ENCODE data around the gene DCDC1. TPM values are rescaled to one million over a fixed set of nuclear protein-coding genes. Genes with fewer than 3 reads are reported as not detected.

DCDC1 gene
- total RNA-seq, 1 donor from 2014 or later, result 0.93 TPM

DNA sequence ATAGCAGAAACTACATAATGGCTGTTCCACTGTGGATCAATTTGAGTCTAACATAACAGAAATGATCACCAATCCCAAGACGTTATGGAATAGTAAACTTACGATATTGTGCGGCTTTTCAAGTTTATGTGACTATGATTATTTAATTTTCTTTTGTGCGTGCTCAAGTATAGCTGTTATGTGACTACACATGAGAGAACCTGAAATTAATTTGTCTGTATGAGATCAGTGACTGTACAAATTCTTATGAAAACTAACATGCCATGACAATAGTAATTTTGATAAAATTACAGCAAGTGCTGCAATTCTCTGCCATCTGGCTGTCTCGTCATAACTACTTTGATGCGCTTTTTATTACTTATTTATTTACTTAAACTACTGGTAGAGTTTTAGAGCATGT is 343.2 kb downstream of the DCDC1 start:
- TF ChIP-seq, protein P1, sequence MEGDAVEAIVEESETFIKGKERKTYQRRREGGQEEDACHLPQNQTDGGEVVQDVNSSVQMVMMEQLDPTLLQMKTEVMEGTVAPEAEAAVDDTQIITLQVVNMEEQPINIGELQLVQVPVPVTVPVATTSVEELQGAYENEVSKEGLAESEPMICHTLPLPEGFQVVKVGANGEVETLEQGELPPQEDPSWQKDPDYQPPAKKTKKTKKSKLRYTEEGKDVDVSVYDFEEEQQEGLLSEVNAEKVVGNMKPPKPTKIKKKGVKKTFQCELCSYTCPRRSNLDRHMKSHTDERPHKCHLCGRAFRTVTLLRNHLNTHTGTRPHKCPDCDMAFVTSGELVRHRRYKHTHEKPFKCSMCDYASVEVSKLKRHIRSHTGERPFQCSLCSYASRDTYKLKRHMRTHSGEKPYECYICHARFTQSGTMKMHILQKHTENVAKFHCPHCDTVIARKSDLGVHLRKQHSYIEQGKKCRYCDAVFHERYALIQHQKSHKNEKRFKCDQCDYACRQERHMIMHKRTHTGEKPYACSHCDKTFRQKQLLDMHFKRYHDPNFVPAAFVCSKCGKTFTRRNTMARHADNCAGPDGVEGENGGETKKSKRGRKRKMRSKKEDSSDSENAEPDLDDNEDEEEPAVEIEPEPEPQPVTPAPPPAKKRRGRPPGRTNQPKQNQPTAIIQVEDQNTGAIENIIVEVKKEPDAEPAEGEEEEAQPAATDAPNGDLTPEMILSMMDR (IDR thresholded peaks at IDR 0.05), result no peak
- intact Hi-C loops (cut with DNase I), result no loop called here
- no peak overlapping the region for H3K4me3 ChIP-seq
- H3K27ac ChIP-seq, result no peak overlapping the region
- H3K4me1 ChIP-seq, result no peaks in the 10 kb centered on the region
- ATAC-seq (no peak), DNase-seq (no peak)
- H3K27me3 ChIP-seq, result no peaks in the 10 kb centered on the region
- no peaks in the 10 kb centered on the region for H3K36me3 ChIP-seq
- H3K9me3 ChIP-seq, result no peaks in the 10 kb centered on the region

DNA sequence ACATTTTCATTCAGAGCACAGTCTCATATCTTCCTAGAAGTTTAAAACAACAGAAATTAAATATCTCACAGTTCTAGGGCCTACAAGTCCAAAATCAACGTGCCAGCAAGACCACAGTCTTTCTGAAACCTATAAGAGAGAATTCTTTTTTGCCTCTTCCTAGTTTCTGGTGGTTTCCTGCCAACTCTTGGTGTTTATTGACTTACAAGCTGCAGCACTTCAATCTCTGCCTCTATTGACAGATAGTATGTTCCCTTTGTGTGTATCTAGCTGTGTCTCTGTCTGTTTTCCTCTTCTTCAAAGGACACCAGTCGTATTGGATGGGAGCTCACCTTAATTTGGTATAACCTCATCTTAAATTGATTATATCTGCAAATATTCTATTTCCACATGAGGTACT is 347.5 kb downstream of the DCDC1 start:
- DNase-seq (no peak), ATAC-seq (no peak)
- Histone ChIP-seq H3K4me3 (no peak overlapping the region), H3K27ac (no peak overlapping the region), H3K9me3 (no peaks in the 10 kb centered on the region), H3K27me3 (no peaks in the 10 kb centered on the region), H3K36me3 (no peaks in the 10 kb centered on the region), H3K4me1 (no peaks in the 10 kb centered on the region)
- TF ChIP-seq, protein P1 (IDR thresholded peaks at IDR 0.05), result no peak
- intact Hi-C loops (cut with DNase I), result no loop called here

DNA sequence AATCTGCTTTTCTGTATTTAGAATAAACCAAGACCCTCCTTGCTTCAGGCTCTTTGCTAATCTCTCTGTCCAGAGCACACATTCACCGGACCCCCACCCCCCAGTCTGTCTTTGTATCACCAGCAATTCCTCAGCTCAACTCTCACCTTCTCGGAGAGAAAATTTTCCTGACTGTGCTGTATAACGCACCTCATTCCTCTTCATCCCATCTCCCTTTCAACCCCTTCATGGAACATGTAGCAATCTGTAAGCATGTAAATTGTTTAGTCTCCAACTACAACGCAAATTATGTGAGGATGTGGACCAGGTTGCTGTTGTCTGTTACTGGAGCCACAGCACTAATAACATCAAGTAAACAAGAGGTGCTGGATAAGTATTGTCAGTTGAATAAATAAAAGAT is 349.8 kb downstream of the DCDC1 start:
- no peaks in the 10 kb centered on the region for H3K4me1 ChIP-seq
- intact Hi-C loops (cut with DNase I), result no loop called here
- TF ChIP-seq, protein P1 (IDR thresholded peaks at IDR 0.05), result no peak

DNA sequence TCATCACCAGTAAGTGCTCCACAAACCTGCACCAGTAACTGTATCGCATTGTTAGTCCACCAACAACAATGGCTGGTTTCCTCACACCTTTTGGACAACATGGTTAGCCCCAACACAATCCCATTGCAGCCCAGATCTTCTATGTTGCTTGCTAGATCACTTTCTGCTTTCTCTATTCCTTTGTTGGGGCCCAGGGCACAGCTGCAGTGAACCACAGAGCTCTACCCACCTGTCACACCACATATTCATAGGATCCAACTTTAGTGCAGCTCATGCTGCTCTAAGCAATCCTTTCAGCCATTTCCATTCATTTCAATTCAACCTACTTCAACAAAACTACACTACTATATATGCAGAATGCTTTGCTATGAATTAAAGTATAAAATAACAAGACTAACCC is 364.3 kb downstream of the DCDC1 start:
- H3K4me3 ChIP-seq, result no peak overlapping the region
- no peak overlapping the region for H3K27ac ChIP-seq
- DNase-seq (no peak), ATAC-seq (no peak)
- TF ChIP-seq, protein P1 (IDR thresholded peaks at IDR 0.05), result no peak
- no peaks in the 10 kb centered on the region for H3K4me1 ChIP-seq
- H3K9me3 ChIP-seq, result no peaks in the 10 kb centered on the region
- H3K36me3 ChIP-seq, result no peaks in the 10 kb centered on the region
- intact Hi-C loops (cut with DNase I), result no loop called here
- H3K27me3 ChIP-seq, result no peaks in the 10 kb centered on the region

More for the DNA sequence above, 349.8 kb downstream of the DCDC1 start:
- no peak for DNase-seq
- H3K36me3 ChIP-seq, result no peaks in the 10 kb centered on the region
- no peak overlapping the region for H3K4me3 ChIP-seq
- H3K9me3 ChIP-seq, result no peaks in the 10 kb centered on the region
- no peak for ATAC-seq
- H3K27ac ChIP-seq, result no peak overlapping the region
- H3K27me3 ChIP-seq, result no peaks in the 10 kb centered on the region

DNA sequence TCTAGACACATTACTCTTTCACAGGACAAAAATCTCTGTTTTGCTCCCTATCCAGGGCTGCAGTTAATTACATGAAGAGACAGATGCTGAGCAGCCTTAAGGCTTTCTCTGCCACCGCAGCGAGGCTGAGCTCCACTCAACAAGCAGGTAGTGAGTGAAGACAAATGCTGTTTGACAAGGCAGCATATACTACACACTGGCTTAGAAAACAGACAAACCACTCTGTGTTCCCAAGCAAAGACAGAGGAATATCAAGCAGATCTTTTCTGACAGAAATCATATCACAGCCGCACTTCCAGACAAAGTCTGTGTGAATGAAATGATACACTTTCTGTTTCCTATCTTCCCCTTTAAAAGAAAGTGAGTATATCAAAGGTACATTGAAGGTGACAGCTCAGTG is 368.1 kb downstream of the DCDC1 start:
- no peak for DNase-seq
- H3K4me1 ChIP-seq, result no peaks in the 10 kb centered on the region
- H3K36me3 ChIP-seq, result no peaks in the 10 kb centered on the region
- no peak for ATAC-seq
- H3K4me3 ChIP-seq, result no peak overlapping the region
- H3K9me3 ChIP-seq, result no peaks in the 10 kb centered on the region
- H3K27ac ChIP-seq, result no peak overlapping the region
- intact Hi-C loops (cut with DNase I), result no loop called here
- H3K27me3 ChIP-seq, result no peaks in the 10 kb centered on the region
- TF ChIP-seq, protein P1 (IDR thresholded peaks at IDR 0.05), result no peak

DNA sequence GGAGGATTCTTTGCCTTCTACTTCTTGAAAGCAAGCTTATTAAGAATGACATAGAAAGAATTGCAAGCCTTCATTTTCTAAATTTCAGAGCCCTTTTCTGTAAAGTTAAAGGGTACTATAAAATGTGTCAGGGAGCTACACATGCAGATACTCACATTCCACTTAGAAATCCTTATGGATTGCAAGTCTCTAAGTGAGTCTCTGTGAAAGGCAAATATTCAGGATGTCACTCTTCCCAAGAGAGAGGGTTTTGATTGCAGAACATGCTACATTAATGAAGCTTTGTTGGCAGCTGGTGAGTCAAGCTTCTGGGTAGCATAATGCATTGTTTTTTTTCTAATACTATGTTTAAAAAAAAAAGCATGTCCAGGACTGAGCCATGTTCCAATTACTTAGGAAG is 369.2 kb downstream of the DCDC1 start:
- intact Hi-C loops (cut with DNase I), result no loop called here
- H3K27me3 ChIP-seq, result no peaks in the 10 kb centered on the region
- H3K27ac ChIP-seq, result no peak overlapping the region
- DNase-seq (no peak), ATAC-seq (no peak)
- no peaks in the 10 kb centered on the region for H3K36me3 ChIP-seq
- TF ChIP-seq, protein P1 (IDR thresholded peaks at IDR 0.05), result no peak
- H3K4me3 ChIP-seq, result no peak overlapping the region
- no peaks in the 10 kb centered on the region for H3K4me1 ChIP-seq
- H3K9me3 ChIP-seq, result no peaks in the 10 kb centered on the region
